K562 (cell line): Measurements from ENCODE around the gene PEX5. TPM values are rescaled to one million over a fixed set of nuclear protein-coding genes. Genes with fewer than 3 reads are reported as not detected.

Source experiments
- ATAC-seq: fragments of 200-7000 bp; cut with Tn5 transposase; 3 replicates; pipeline ENCODE4 v1.9.1; 2020; ENCODE audit warnings: moderate library complexity
- BruUV-seq: library from RNA; stranded (reverse); fragments of 400-500 nt; replicated peaks from 2 replicates; lab custom pipeline; 2021; lab: Mats Ljungman, UMichigan
- CTCF ChIA-PET: fragments of 300-600 bp; formaldehyde crosslinking; extraction: SDS; loops from one replicate; lab custom pipeline; 2021; ENCODE audit warnings: low intra/inter-chr PET ratio; lab: Yijun Ruan, JAX
- POLR2A ChIA-PET: fragments of 300-600, 350-650 bp; sonication (Branson Sonifier 250); formaldehyde crosslinking; extraction: SDS; loops from one replicate; lab custom pipeline; 2021; ENCODE audit warnings: antibody characterized with exemption, inconsistent platforms; lab: Yijun Ruan, JAX
- DNase-seq, 4 experiments: peaks; one replicate each; pipeline versions ENCODE4 v3.0.0 to v3.0.0-alpha.2; 2011 to 2018; ENCODE audit warnings: low spot score in 3 of 4, mixed read lengths in 3 of 4; ENCODE audit errors: extremely low read depth in 1 of 4
- FAIRE-seq: peaks from 2 replicates; lab custom pipeline; 2011; peaks lifted over from hg19 to GRCh38; lab: Jason Lieb, UNC
- H2AFZ ChIP-seq: 2 replicates; pipeline ENCODE4 v1.6.0; 2011; ENCODE audit warnings: low read depth, low read length, control low read depth, inconsistent platforms
- H3K27ac ChIP-seq: fragments of 200-600 bp; 3 replicates; pipeline ENCODE4 v1.8.0; 2011; ENCODE audit warnings: low read depth, mild to moderate bottlenecking, control low read depth, inconsistent platforms, low read length, moderate library complexity, mixed read lengths; ENCODE audit errors: extremely low read depth
- H3K27me3 ChIP-seq, 2 experiments: fragments of 300-600 bp in 1 of 2; 2 replicates in 1 of 2; 3 replicates in 1 of 2; pipeline versions ENCODE4 v1.6.0 to v1.8.0; 2011; ENCODE audit warnings: inconsistent platforms in 2 of 2, low read length in 2 of 2, mild to moderate bottlenecking in 1 of 2, mixed read lengths in 1 of 2, moderate library complexity in 1 of 2; ENCODE audit not compliant: control insufficient read depth in 2 of 2, insufficient read depth in 2 of 2
- H3K36me3 ChIP-seq: fragments of 300-600 bp; 3 replicates; pipeline ENCODE4 v1.8.0; 2011; ENCODE audit warnings: mild to moderate bottlenecking, low read length, inconsistent platforms; ENCODE audit not compliant: control insufficient read depth, insufficient read depth
- H3K4me1 ChIP-seq, 2 experiments: fragments of 200-600 bp in 1 of 2; replicated peaks in 1 of 2; 2 replicates in 1 of 2; 3 replicates in 1 of 2; pipeline versions ENCODE4 v1.5.1 to v1.8.0; 2011; ENCODE audit warnings: inconsistent platforms in 2 of 2, low read length in 2 of 2, mild to moderate bottlenecking in 1 of 2, mixed read lengths in 1 of 2, moderate library complexity in 1 of 2; ENCODE audit not compliant: control insufficient read depth in 2 of 2, insufficient read depth in 2 of 2
- H3K4me2 ChIP-seq: 2 replicates; pipeline ENCODE4 v1.6.1; 2011; ENCODE audit warnings: low read length, control low read depth, inconsistent platforms, mixed read lengths; ENCODE audit not compliant: insufficient read depth
- H3K4me3 ChIP-seq: fragments of 200-600 bp; sonication (generic), shearing (Covaris generic); 2 replicates; pipeline ENCODE4 v1.5.1; 2016; ENCODE audit warnings: control low read depth, inconsistent platforms
- H3K79me2 ChIP-seq: fragments of 200-600 bp; 3 replicates; pipeline ENCODE4 v1.8.0; 2011; ENCODE audit warnings: low read length, inconsistent platforms; ENCODE audit not compliant: control insufficient read depth, insufficient read depth
- H3K9ac ChIP-seq, 2 experiments: 2 replicates each; pipeline versions ENCODE4 v1.6.0 to v1.6.1; 2011; ENCODE audit warnings: low read depth in 2 of 2, low read length in 2 of 2, control low read depth in 1 of 2, inconsistent platforms in 1 of 2, mild to moderate bottlenecking in 1 of 2, mixed read lengths in 1 of 2; ENCODE audit not compliant: insufficient read depth in 1 of 2
- H3K9me1 ChIP-seq: one replicate; pipeline ENCODE4 v1.6.0; 2011; ENCODE audit warnings: inconsistent platforms, mild to moderate bottlenecking, low read length, moderate library complexity; ENCODE audit not compliant: control insufficient read depth, insufficient read depth
- H3K9me3 ChIP-seq: replicated peaks from 2 replicates; pipeline ENCODE4 v1.5.1; 2011; ENCODE audit warnings: low read depth, low read length, inconsistent platforms; ENCODE audit not compliant: control insufficient read depth, insufficient read depth
- H4K20me1 ChIP-seq: replicated peaks from 2 replicates; pipeline ENCODE4 v1.6.1; 2011; ENCODE audit warnings: low read length, inconsistent platforms, mixed read lengths; ENCODE audit not compliant: control insufficient read depth, insufficient read depth
- CBFB ChIP-seq: sonication (generic); formaldehyde crosslinking; IDR thresholded peaks from 2 replicates; pipeline ENCODE4 v1.4.0; 2020; ENCODE audit warnings: mild to moderate bottlenecking, missing genetic modification reagents
- ZBTB43 ChIP-seq: sonication (generic); formaldehyde crosslinking; IDR thresholded peaks from 2 replicates; pipeline ENCODE4 v1.8.0; 2023; ENCODE audit warnings: mild to moderate bottlenecking, missing genetic modification reagents
- ZHX1 ChIP-seq: fragments of 150-350 bp; conservative IDR thresholded peaks from 2 replicates; pipeline ENCODE4 v1.6.1; 2014; ENCODE audit warnings: low read length
- WGBS: fragments of 100-300 bp; shearing (Covaris generic); methylation state at CpG from one replicate; pipeline ENCODE4 v1.1.6; 2016; ENCODE audit warnings: low coverage, mixed read lengths; ENCODE audit not compliant: insufficient coverage; ENCODE audit errors: missing lambda C conversion rate; 5-methylcytosine and 5-hydroxymethylcytosine counted together
- in situ Hi-C: fragments of 300-500 bp; cut with MboI; formaldehyde crosslinking; loops from 4 replicates; pipeline ENCODE4 v1.15.0; 2018; ENCODE audit warnings: inconsistent platforms, mixed read lengths
- intact Hi-C: fragments of 100-400 bp; cut with micrococcal nuclease; formaldehyde crosslinking; loops from 2 replicates; pipeline ENCODE4 v1.14.2; 2022
- polyA plus RNA-seq, 8 experiments: library from polyadenylated mRNA; depleted of rRNA in 4 of 8; stranded (reverse) in 5 of 8; unstranded in 3 of 8; fragments of >200 nt; fragmentation: Nextera tagmentation in 2 of 8; fragmentation: Illumina TruSeq in 1 of 8; extraction: Ambion mirVana in 2 of 8; extraction: Trizol in 1 of 8; gene quantifications; 2 replicates each; pipeline versions ENCODE4 v1.2.1 to v1.2.3, GENCODE V29; 2011 to 2014; ENCODE audit warnings: inconsistent platforms in 1 of 8, missing spikeins in 1 of 8
- total RNA-seq, 7 experiments: library from RNA; depleted of rRNA in 6 of 7; stranded (reverse); fragments of >200 nt in 6 of 7; fragmentation: Illumina TruSeq in 2 of 7; extraction: Trizol in 2 of 7; gene quantifications; 2 replicates each; pipeline versions ENCODE4 v1.2.1 to v1.2.3, GENCODE V29; 2011 to 2021; ENCODE audit warnings: low replicate concordance in 1 of 7

Gene PEX5
- total and polyA plus RNA-seq, 9 of the 15 experiments (the other 6 are each of a cell fraction or from before 2014, with no cell fraction given) = 1.4 to 26.1 (median 14.0) TPM

- Histone ChIP-seq H3K9ac (no peak overlapping the region; a peak in 1 of 4 replicates), H3K79me2 (no peaks in the 10 kb centered on the region), H3K9me3 (no peaks in the 10 kb centered on the region), H3K4me3 (no peak overlapping the region), H4K20me1 (no peaks in the 10 kb centered on the region), H3K36me3 (no peaks in the 10 kb centered on the region), H3K4me1 (peaks cover 0 to 12% of the 10 kb centered on the region in 2 experiments; a peak in 2 of 5 replicates), H3K27me3 (no peaks in the 10 kb centered on the region; a peak in 1 of 5 replicates), H3K27ac (no peak overlapping the region), H3K9me1 (no peaks in the 10 kb centered on the region), H3K4me2 (no peak overlapping the region), H2AFZ (no peak overlapping the region)
- in situ Hi-C loops (no loop called here), intact Hi-C loops (no loop called here)
- ChIA-PET POLR2A (interaction anchor here (0.9 kb wide), 1 partner anchor 13 kb away, joined by 3 read pairs; no protein-coding TSS in a partner anchor), CTCF (no interaction called here)
- DNase-seq = no peak
- FAIRE-seq = no peak
- BruUV-seq = no TSS peak
- TF ChIP-seq ZHX1 = no peak
- no peak for TF ChIP-seq ZBTB43
- TF ChIP-seq CBFB (CRISPR knock-in tag) = no peak
- 62% methylated on average over 3 of the region's 10 CpGs for WGBS
- ATAC-seq = no peak
These were observed 30.5 kb upstream of the PEX5 start for GRCh38 chr12:7158781-7159609.
